OCI-LY3 (cell line): Measurements from ENCODE around the gene RGL4.

Experiments
- CTCF ChIP-seq: fragments of 200-600, 300-600 bp; sonication (generic); IDR thresholded peaks from 2 replicates; pipeline ENCODE4 v1.5.1; 2014; ENCODE audit warnings: antibody characterized with exemption, low read length, low read depth
- EZH2phosphoT487 ChIP-seq: fragments of 200-600 bp; shearing (Covaris generic); IDR thresholded peaks from 2 replicates; pipeline ENCODE4 v1.6.1; 2018; ENCODE audit warnings: antibody characterized with exemption, mixed run types, low read depth

- TF ChIP-seq EZH2phosphoT487, result no peak
- TF ChIP-seq CTCF, result no peak
These were observed 7.3 kb upstream of the RGL4 start for GRCh38 chr22:23683545-23683944.
